Measurements from ENCODE around the gene NDEL1. TPM values are rescaled to one million over a fixed set of nuclear protein-coding genes. Genes with fewer than 3 reads are reported as not detected.

The NDEL1 gene
- total RNA-seq, 1 experiment from 2014 or later = 39.2 TPM

DNA sequence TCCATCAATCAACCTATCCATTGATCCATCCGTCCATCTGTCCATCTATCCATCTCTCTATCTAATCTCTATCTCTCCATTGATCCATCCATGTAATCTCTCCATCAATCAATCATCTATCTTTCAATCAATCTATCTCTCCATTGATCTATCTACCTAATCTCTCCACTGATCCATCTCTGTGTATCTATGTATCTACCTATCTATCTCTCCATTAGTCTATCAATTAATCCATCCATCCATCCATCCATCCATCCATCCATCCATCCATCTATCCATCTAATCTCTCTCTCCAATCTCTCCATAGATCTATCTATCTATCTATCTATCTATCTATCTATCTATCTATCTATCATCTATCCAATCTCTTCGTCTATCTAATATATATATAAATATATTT is 34.6 kb upstream of the NDEL1 start:
- H3K4me3 ChIP-seq (replicated peaks in 1 of 2; ENCODE audit: low read depth in 1 of 2, low read length in 2 of 2) = no peak overlapping the region
- CTCF ChIA-PET = no interaction called here

More for the DNA sequence above, 34.6 kb upstream of the NDEL1 start:
- Histone ChIP-seq H3K27ac (ENCODE audit: low read depth, low read length) (no peak overlapping the region), H3K4me2 (ENCODE audit: low read length) (no peak overlapping the region), H3K9me2 (ENCODE audit: insufficient read depth) (no peaks in the 10 kb centered on the region), H3K27me3 (ENCODE audit: insufficient read depth, low read length) (no peaks in the 10 kb centered on the region), H2AFZ (ENCODE audit: low read depth, low read length, poor library complexity, severe bottlenecking) (no peak overlapping the region), H3K9ac (ENCODE audit: low read length) (no peak overlapping the region), H3K36me3 (ENCODE audit: control insufficient read depth in 1 of 2, insufficient read depth in 2 of 2, low read length in 2 of 2) (no peaks in the 10 kb centered on the region), H3K79me2 (ENCODE audit: insufficient read depth, low read length) (no peaks in the 10 kb centered on the region), H4K20me1 (ENCODE audit: insufficient read depth) (no peaks in the 10 kb centered on the region), H3K9me3 (ENCODE audit: control insufficient read depth in 1 of 2, insufficient read depth in 1 of 2, low read depth in 1 of 2, low read length in 2 of 2) (no peaks in the 10 kb centered on the region), H3K4me1 (ENCODE audit: control insufficient read depth in 1 of 2, insufficient read depth in 2 of 2, low read length in 2 of 2) (peaks cover 0 to 21% of the 10 kb centered on the region in 2 experiments; a peak in 1 of 4 replicates)
- no TSS peak for BruUV-seq (replicated peaks)
- DNase-seq (ENCODE audit: low read depth, low spot score) (no peak), ATAC-seq (no peak)
- TF ChIP-seq, protein P1, sequence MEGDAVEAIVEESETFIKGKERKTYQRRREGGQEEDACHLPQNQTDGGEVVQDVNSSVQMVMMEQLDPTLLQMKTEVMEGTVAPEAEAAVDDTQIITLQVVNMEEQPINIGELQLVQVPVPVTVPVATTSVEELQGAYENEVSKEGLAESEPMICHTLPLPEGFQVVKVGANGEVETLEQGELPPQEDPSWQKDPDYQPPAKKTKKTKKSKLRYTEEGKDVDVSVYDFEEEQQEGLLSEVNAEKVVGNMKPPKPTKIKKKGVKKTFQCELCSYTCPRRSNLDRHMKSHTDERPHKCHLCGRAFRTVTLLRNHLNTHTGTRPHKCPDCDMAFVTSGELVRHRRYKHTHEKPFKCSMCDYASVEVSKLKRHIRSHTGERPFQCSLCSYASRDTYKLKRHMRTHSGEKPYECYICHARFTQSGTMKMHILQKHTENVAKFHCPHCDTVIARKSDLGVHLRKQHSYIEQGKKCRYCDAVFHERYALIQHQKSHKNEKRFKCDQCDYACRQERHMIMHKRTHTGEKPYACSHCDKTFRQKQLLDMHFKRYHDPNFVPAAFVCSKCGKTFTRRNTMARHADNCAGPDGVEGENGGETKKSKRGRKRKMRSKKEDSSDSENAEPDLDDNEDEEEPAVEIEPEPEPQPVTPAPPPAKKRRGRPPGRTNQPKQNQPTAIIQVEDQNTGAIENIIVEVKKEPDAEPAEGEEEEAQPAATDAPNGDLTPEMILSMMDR (IDR thresholded peaks at IDR 0.05 in 2 of 3, conservative IDR thresholded peaks at IDR 0.05 in 1 of 3; ENCODE audit: borderline replicate concordance in 1 of 3, insufficient read depth in 1 of 3, low read depth in 2 of 3, low read length in 2 of 3) = no peak
- TF ChIP-seq FOSL1 (IDR thresholded peaks at IDR 0.05; ENCODE audit: low read depth) (no peak), JUND (IDR thresholded peaks at IDR 0.05) (no peak), ELF1 (IDR thresholded peaks at IDR 0.05; ENCODE audit: borderline replicate concordance, low read depth) (no peak), RAD21 (IDR thresholded peaks at IDR 0.05; ENCODE audit: low read depth) (no peak), CEBPB (IDR thresholded peaks at IDR 0.05; ENCODE audit: low read depth) (no peak), POLR2AphosphoS5 (IDR thresholded peaks at IDR 0.05; ENCODE audit: low read depth, low read length) (no peak), POLR2A (IDR thresholded peaks at IDR 0.05; ENCODE audit: borderline replicate concordance, extremely low read depth, insufficient read depth, insufficient read length) (no peak), YY1 (IDR thresholded peaks at IDR 0.05; ENCODE audit: extremely low read depth, insufficient replicate concordance, low read depth, low read length) (no peak), ZNF274 (IDR thresholded peaks at IDR 0.05; ENCODE audit: low read depth, low read length) (no peak), EZH2phosphoT487 (IDR thresholded peaks at IDR 0.05; ENCODE audit: borderline replicate concordance) (no peak), SIN3A (IDR thresholded peaks at IDR 0.05; ENCODE audit: low read depth) (no peak), TCF7L2 (IDR thresholded peaks at IDR 0.05; ENCODE audit: borderline replicate concordance, extremely low read depth, insufficient read depth, insufficient read length) (no peak), SP1 (IDR thresholded peaks at IDR 0.05; ENCODE audit: low read depth) (no peak), ZFX (IDR thresholded peaks at IDR 0.05) (no peak), EGR1 (IDR thresholded peaks at IDR 0.05; ENCODE audit: low read depth) (no peak)
- TF ChIP-seq, protein P2, sequence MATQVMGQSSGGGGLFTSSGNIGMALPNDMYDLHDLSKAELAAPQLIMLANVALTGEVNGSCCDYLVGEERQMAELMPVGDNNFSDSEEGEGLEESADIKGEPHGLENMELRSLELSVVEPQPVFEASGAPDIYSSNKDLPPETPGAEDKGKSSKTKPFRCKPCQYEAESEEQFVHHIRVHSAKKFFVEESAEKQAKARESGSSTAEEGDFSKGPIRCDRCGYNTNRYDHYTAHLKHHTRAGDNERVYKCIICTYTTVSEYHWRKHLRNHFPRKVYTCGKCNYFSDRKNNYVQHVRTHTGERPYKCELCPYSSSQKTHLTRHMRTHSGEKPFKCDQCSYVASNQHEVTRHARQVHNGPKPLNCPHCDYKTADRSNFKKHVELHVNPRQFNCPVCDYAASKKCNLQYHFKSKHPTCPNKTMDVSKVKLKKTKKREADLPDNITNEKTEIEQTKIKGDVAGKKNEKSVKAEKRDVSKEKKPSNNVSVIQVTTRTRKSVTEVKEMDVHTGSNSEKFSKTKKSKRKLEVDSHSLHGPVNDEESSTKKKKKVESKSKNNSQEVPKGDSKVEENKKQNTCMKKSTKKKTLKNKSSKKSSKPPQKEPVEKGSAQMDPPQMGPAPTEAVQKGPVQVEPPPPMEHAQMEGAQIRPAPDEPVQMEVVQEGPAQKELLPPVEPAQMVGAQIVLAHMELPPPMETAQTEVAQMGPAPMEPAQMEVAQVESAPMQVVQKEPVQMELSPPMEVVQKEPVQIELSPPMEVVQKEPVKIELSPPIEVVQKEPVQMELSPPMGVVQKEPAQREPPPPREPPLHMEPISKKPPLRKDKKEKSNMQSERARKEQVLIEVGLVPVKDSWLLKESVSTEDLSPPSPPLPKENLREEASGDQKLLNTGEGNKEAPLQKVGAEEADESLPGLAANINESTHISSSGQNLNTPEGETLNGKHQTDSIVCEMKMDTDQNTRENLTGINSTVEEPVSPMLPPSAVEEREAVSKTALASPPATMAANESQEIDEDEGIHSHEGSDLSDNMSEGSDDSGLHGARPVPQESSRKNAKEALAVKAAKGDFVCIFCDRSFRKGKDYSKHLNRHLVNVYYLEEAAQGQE (IDR thresholded peaks at IDR 0.05; ENCODE audit: low read depth) = no peak
- TF ChIP-seq, protein P3, sequence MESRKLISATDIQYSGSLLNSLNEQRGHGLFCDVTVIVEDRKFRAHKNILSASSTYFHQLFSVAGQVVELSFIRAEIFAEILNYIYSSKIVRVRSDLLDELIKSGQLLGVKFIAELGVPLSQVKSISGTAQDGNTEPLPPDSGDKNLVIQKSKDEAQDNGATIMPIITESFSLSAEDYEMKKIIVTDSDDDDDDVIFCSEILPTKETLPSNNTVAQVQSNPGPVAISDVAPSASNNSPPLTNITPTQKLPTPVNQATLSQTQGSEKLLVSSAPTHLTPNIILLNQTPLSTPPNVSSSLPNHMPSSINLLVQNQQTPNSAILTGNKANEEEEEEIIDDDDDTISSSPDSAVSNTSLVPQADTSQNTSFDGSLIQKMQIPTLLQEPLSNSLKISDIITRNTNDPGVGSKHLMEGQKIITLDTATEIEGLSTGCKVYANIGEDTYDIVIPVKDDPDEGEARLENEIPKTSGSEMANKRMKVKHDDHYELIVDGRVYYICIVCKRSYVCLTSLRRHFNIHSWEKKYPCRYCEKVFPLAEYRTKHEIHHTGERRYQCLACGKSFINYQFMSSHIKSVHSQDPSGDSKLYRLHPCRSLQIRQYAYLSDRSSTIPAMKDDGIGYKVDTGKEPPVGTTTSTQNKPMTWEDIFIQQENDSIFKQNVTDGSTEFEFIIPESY (IDR thresholded peaks at IDR 0.05; ENCODE audit: extremely low read depth, insufficient replicate concordance, low read length) = no peak
- TF ChIP-seq, protein P4, sequence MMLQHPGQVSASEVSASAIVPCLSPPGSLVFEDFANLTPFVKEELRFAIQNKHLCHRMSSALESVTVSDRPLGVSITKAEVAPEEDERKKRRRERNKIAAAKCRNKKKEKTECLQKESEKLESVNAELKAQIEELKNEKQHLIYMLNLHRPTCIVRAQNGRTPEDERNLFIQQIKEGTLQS (IDR thresholded peaks at IDR 0.05) = no peak
- TF ChIP-seq, protein P5, sequence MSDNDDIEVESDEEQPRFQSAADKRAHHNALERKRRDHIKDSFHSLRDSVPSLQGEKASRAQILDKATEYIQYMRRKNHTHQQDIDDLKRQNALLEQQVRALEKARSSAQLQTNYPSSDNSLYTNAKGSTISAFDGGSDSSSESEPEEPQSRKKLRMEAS (IDR thresholded peaks at IDR 0.05) = no peak
- ChIA-PET RAD21 (ENCODE audit: low non-redundant PET in 1 of 2, low total read pairs in 2 of 2, uncharacterized antibody in 2 of 2, unreplicated experiment in 2 of 2) (no interaction called here), POLR2A (no interaction called here)
- intact Hi-C loops (cut with micrococcal nuclease) = no loop called here

Data from HCT116 (cell line).